ENCODE results near the gene GOPC. TPM values are rescaled to one million over a fixed set of nuclear protein-coding genes. Genes with fewer than 3 reads are reported as not detected.

Gene GOPC
- total and polyA plus RNA-seq, 2 of the 13 experiments (the other 11 are each of a cell fraction or from before 2014, with no cell fraction given), result 20.9 to 41.5 TPM

DNA sequence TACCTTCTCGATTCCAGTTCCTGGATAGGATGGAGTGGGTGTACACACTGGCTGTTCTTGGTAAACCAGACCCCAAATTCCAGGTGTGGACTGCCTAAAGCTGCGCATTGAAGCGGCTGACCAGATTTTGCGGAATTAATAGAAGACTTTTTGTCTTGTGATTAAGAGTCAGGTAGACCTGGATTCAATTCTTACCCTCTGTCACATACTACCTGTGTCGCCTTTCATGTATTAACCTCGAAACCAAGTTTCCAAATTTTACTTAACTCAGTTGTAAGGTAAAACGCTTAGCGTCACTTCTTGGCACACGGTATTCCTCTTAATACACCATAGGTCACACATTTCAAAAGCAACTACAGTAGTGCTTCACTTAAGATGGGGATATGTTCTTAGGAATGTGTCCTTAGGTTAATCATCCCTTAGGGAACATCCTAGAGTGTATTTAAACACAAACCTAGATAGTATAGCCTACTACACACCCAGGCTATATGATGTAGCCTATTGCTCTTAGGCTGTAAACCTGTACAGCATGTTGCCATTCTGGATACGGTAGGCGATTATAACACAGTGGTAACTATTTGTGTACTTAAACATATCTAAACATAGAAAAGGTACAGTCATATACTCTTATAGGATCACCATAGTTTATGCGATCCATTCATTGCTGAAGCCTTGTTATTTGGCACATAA is 733 bp upstream of the GOPC start (continued):
- TF ChIP-seq, protein P1, sequence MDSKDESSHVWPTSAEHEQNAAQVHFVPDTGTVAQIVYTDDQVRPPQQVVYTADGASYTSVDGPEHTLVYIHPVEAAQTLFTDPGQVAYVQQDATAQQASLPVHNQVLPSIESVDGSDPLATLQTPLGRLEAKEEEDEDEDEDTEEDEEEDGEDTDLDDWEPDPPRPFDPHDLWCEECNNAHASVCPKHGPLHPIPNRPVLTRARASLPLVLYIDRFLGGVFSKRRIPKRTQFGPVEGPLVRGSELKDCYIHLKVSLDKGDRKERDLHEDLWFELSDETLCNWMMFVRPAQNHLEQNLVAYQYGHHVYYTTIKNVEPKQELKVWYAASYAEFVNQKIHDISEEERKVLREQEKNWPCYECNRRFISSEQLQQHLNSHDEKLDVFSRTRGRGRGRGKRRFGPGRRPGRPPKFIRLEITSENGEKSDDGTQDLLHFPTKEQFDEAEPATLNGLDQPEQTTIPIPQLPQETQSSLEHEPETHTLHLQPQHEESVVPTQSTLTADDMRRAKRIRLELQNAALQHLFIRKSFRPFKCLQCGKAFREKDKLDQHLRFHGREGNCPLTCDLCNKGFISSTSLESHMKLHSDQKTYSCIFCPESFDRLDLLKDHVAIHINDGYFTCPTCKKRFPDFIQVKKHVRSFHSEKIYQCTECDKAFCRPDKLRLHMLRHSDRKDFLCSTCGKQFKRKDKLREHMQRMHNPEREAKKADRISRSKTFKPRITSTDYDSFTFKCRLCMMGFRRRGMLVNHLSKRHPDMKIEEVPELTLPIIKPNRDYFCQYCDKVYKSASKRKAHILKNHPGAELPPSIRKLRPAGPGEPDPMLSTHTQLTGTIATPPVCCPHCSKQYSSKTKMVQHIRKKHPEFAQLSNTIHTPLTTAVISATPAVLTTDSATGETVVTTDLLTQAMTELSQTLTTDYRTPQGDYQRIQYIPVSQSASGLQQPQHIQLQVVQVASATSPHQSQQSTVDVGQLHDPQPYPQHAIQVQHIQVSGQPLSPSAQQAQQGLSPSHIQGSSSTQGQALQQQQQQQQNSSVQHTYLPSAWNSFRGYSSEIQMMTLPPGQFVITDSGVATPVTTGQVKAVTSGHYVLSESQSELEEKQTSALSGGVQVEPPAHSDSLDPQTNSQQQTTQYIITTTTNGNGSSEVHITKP (CRISPR knock-in tag; IDR thresholded peaks at IDR 0.05; ENCODE audit: low read depth), result no peak
- TF ChIP-seq RCOR2 (CRISPR knock-in tag; IDR thresholded peaks at IDR 0.05) (0 out of 2 replicates have a peak, but pooled peaks have one; percentile 6), ZC3H4 (CRISPR knock-in tag; IDR thresholded peaks at IDR 0.05; ENCODE audit: borderline replicate concordance) (0 out of 2 replicates have a peak, but pooled peaks have one; percentile 1), GLI4 (CRISPR knock-in tag; IDR thresholded peaks at IDR 0.05; ENCODE audit: borderline replicate concordance) (peak; percentile 53; the same call in 1 of the 2 replicates), ZNF724P (CRISPR knock-in tag; IDR thresholded peaks at IDR 0.05; ENCODE audit: borderline replicate concordance) (0 out of 2 replicates have a peak, but pooled peaks have one; percentile 4), MTF2 (CRISPR knock-in tag; IDR thresholded peaks at IDR 0.05; ENCODE audit: borderline replicate concordance) (peak; percentile 57; the same call in 1 of the 2 replicates), ZNF468 (CRISPR knock-in tag; IDR thresholded peaks at IDR 0.05) (0 out of 2 replicates have a peak, but pooled peaks have one; percentile 1), FOXA3 (CRISPR knock-in tag; IDR thresholded peaks at IDR 0.05) (0 out of 2 replicates have a peak, but pooled peaks have one; percentile 1), DNMT3B (CRISPR knock-in tag; conservative IDR thresholded peaks at IDR 0.05) (peak; percentile 62; the same call in 1 of the 2 replicates)
- TF ChIP-seq, protein P2, sequence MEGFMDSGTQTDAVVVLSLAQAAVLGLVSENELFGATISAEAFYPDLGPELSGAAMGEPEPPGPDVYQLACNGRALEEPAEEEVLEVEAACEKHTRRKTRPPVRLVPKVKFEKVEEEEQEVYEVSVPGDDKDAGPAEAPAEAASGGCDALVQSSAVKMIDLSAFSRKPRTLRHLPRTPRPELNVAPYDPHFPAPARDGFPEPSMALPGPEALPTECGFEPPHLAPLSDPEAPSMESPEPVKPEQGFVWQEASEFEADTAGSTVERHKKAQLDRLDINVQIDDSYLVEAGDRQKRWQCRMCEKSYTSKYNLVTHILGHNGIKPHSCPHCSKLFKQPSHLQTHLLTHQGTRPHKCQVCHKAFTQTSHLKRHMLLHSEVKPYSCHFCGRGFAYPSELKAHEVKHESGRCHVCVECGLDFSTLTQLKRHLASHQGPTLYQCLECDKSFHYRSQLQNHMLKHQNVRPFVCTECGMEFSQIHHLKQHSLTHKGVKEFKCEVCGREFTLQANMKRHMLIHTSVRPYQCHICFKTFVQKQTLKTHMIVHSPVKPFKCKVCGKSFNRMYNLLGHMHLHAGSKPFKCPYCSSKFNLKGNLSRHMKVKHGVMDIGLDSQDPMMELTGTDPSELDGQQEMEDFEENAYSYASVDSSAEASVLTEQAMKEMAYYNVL (CRISPR knock-in tag; IDR thresholded peaks at IDR 0.05; ENCODE audit: borderline replicate concordance), result no peak
- TF ChIP-seq, protein P3, sequence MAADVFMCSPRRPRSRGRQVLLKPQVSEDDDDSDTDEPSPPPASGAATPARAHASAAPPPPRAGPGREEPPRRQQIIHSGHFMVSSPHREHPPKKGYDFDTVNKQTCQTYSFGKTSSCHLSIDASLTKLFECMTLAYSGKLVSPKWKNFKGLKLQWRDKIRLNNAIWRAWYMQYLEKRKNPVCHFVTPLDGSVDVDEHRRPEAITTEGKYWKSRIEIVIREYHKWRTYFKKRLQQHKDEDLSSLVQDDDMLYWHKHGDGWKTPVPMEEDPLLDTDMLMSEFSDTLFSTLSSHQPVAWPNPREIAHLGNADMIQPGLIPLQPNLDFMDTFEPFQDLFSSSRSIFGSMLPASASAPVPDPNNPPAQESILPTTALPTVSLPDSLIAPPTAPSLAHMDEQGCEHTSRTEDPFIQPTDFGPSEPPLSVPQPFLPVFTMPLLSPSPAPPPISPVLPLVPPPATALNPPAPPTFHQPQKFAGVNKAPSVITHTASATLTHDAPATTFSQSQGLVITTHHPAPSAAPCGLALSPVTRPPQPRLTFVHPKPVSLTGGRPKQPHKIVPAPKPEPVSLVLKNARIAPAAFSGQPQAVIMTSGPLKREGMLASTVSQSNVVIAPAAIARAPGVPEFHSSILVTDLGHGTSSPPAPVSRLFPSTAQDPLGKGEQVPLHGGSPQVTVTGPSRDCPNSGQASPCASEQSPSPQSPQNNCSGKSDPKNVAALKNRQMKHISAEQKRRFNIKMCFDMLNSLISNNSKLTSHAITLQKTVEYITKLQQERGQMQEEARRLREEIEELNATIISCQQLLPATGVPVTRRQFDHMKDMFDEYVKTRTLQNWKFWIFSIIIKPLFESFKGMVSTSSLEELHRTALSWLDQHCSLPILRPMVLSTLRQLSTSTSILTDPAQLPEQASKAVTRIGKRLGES (CRISPR knock-in tag; IDR thresholded peaks at IDR 0.05; ENCODE audit: borderline replicate concordance), result no peak
